Neural progenitor cell (in vitro differentiated cells): ENCODE measurements around the gene SEMA3G. TPM values are rescaled to one million over a fixed set of nuclear protein-coding genes. Genes with fewer than 3 reads are reported as not detected.

Source experiments
- DNase-seq: peaks from one replicate; pipeline ENCODE4 v3.0.0-alpha.2; 2016; ENCODE audit warnings: low spot score
- H2AFZ ChIP-seq: fragments of 200-600 bp; sonication (generic); replicated peaks from 2 replicates; pipeline ENCODE4 v1.6.1; 2016; ENCODE audit warnings: antibody characterized with exemption
- H3F3A ChIP-seq: fragments of 200-600 bp; sonication (generic); 2 replicates; pipeline ENCODE4 v1.6.1; 2016; ENCODE audit warnings: antibody characterized with exemption, low read depth
- H3K27ac ChIP-seq: fragments of 200-600 bp; sonication (generic); 2 replicates; pipeline ENCODE4 v1.5.1; 2016; ENCODE audit warnings: mild to moderate bottlenecking
- H3K27me3 ChIP-seq: fragments of 200-600 bp; sonication (generic); 2 replicates; pipeline ENCODE4 v1.6.1; 2016; ENCODE audit warnings: mild to moderate bottlenecking, moderate library complexity
- H3K36me3 ChIP-seq: fragments of 200-600 bp; sonication (generic); 2 replicates; pipeline ENCODE4 v1.5.1; 2016
- H3K4me1 ChIP-seq: fragments of 200-600 bp; sonication (generic); 2 replicates; pipeline ENCODE4 v1.6.1; 2016; ENCODE audit warnings: mixed run types
- H3K4me2 ChIP-seq: fragments of 200-600 bp; sonication (generic); 2 replicates; pipeline ENCODE4 v1.6.1; 2016
- H3K4me3 ChIP-seq: fragments of 200-600 bp; sonication (generic); 2 replicates; pipeline ENCODE4 v1.5.1; 2016
- H3K79me2 ChIP-seq: fragments of 200-600 bp; sonication (generic); 2 replicates; pipeline ENCODE4 v1.6.1; 2016; ENCODE audit warnings: low read depth
- H3K9ac ChIP-seq: fragments of 200-600 bp; sonication (generic); 2 replicates; pipeline ENCODE4 v1.6.1; 2016
- H3K9me3 ChIP-seq: fragments of 200-600 bp; sonication (generic); 2 replicates; pipeline ENCODE4 v1.5.1; 2016; ENCODE audit warnings: low read depth
- H4K20me1 ChIP-seq: fragments of 200-600 bp; sonication (generic); 2 replicates; pipeline ENCODE4 v1.6.1; 2016; ENCODE audit warnings: low read depth
- H3K27ac Mint-ChIP-seq: 3 replicates; pipeline ENCODE4 v1.8.0; 2021; ENCODE audit warnings: mixed read lengths
- H3K27me3 Mint-ChIP-seq: 2 replicates; pipeline ENCODE4 v1.8.0; 2022; ENCODE audit warnings: low read depth, mild to moderate bottlenecking, inconsistent platforms, moderate library complexity, mixed read lengths; ENCODE audit not compliant: insufficient read depth
- H3K36me3 Mint-ChIP-seq: 3 replicates; pipeline ENCODE4 v1.8.0; 2021; ENCODE audit warnings: mixed read lengths
- H3K4me1 Mint-ChIP-seq: 3 replicates; pipeline ENCODE4 v1.8.0; 2021; ENCODE audit warnings: mixed read lengths
- H3K4me3 Mint-ChIP-seq: 3 replicates; pipeline ENCODE4 v1.8.0; 2021; ENCODE audit warnings: mild to moderate bottlenecking, moderate library complexity, mixed read lengths
- H3K9me3 Mint-ChIP-seq: 3 replicates; pipeline ENCODE4 v1.8.0; 2020; ENCODE audit warnings: mixed read lengths
- EZH2 ChIP-seq: fragments of 200-600 bp; sonication (generic); IDR thresholded peaks from 2 replicates; pipeline ENCODE4 v1.6.1; 2017; ENCODE audit warnings: antibody characterized with exemption, mild to moderate bottlenecking, moderate library complexity
- EZH2phosphoT487 ChIP-seq: fragments of 200-600 bp; sonication (generic); IDR thresholded peaks from 2 replicates; pipeline ENCODE4 v1.6.1; 2017; ENCODE audit warnings: antibody characterized with exemption
- total RNA-seq: library from RNA; depleted of rRNA; stranded (reverse); fragments of >200 nt; gene quantifications from 2 replicates; pipeline ENCODE4 v1.2.3, GENCODE V29; 2015; ENCODE audit warnings: low replicate concordance
- TF ChIP-seq, protein P1 (sequence below): fragments of 200-600 bp; sonication (generic); IDR thresholded peaks from 2 replicates; pipeline ENCODE4 v1.5.1; 2017; ENCODE audit warnings: antibody characterized with exemption, mild to moderate bottlenecking

SEMA3G gene
- total RNA-seq, 1 donor from 2014 or later, result 0.79 TPM

DNA sequence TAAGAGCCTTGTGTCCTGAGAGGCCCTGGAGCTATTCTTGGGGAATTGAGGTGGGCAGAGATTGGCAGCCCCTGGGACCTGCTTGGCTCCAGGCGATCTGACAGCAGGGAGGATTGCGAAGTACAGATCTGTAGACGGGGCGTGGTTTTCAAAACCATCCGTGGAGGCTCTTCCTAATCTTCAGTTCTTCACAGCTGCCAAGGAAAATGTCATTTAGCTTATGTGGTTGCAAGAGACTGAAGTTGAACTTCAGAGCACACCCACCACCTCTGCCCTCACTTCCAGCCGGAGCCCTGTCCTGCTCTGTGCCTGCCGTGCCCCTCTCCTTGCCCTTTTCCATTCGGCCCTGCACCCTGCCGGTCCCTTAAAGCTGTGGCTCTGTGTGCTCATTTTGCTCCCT, 23.4 kb upstream of the SEMA3G start:
- Histone ChIP-seq H3K9me3 (no peaks in the 10 kb centered on the region), H3K4me2 (no peak overlapping the region), H2AFZ (no peak overlapping the region), H3K4me1 (no peaks in the 10 kb centered on the region), H3K4me3 (no peak overlapping the region), H3K27me3 (no peaks in the 10 kb centered on the region), H3K79me2 (peaks cover 57% of the 10 kb centered on the region), H3F3A (peaks cover 14% of the 10 kb centered on the region), H3K9ac (no peak overlapping the region), H3K27ac (no peak overlapping the region), H3K36me3 (peaks cover 3% of the 10 kb centered on the region), H4K20me1 (peaks cover 79% of the 10 kb centered on the region)
- peaks cover 12% of the 10 kb centered on the region for H3K4me1 Mint-ChIP-seq
- no peaks in the 10 kb centered on the region for H3K9me3 Mint-ChIP-seq
- H3K36me3 Mint-ChIP-seq, result peaks cover 22% of the 10 kb centered on the region
- TF ChIP-seq EZH2phosphoT487 (no peak), EZH2 (no peak)
- TF ChIP-seq, protein P1, sequence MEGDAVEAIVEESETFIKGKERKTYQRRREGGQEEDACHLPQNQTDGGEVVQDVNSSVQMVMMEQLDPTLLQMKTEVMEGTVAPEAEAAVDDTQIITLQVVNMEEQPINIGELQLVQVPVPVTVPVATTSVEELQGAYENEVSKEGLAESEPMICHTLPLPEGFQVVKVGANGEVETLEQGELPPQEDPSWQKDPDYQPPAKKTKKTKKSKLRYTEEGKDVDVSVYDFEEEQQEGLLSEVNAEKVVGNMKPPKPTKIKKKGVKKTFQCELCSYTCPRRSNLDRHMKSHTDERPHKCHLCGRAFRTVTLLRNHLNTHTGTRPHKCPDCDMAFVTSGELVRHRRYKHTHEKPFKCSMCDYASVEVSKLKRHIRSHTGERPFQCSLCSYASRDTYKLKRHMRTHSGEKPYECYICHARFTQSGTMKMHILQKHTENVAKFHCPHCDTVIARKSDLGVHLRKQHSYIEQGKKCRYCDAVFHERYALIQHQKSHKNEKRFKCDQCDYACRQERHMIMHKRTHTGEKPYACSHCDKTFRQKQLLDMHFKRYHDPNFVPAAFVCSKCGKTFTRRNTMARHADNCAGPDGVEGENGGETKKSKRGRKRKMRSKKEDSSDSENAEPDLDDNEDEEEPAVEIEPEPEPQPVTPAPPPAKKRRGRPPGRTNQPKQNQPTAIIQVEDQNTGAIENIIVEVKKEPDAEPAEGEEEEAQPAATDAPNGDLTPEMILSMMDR, result no peak
- peaks cover 2% of the 10 kb centered on the region for H3K27me3 Mint-ChIP-seq
- H3K4me3 Mint-ChIP-seq, result no peak overlapping the region
- H3K27ac Mint-ChIP-seq, result no peak overlapping the region
- no peak for DNase-seq

DNA sequence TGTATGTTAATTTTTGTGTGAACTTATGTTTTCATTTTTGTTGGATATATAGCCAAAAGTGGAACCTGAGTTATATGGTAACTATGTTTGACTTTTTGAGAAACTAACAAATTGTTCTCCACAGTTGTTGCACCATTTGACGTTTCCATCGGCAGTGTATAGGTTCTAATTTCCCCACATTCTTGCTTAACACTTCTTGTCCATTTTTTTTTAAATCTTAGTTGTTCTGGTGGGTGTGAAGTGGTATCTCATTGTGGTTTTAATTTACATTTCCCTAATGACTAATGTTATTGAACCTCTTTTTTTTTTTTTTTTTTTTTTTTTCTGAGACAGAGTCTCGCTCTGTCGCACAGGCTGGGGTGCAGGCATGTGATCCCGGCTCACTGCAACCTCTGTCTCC, 18.5 kb upstream of the SEMA3G start:
- TF ChIP-seq EZH2 (no peak), EZH2phosphoT487 (no peak)
- TF ChIP-seq, protein P1, result no peak
- Histone ChIP-seq H3K79me2 (peaks cover 93% of the 10 kb centered on the region), H3K36me3 (peaks cover 23% of the 10 kb centered on the region)

DNA sequence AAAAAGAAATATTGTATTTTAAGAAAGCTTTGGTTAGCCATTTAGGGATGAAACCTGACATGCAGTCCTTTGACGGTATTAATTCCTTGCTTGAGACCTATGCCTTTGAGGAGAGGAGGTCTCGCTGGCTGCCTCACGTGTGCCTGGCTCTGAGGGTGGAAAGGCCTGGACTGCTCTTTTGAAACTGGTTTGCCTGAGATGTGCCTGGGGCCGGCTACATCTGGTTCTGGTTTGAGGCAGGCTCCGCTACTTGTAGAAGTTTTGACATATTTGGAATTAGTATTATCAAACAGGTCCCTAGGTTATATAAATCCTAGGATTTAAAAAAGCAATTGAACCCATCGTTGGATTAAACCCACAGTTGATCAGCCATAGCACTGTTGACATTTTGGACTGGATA, 17.0 kb upstream of the SEMA3G start:
- H3K9ac ChIP-seq, result no peak overlapping the region
- H3K27ac Mint-ChIP-seq, result no peak overlapping the region
- no peak overlapping the region for H3K4me2 ChIP-seq
- H3K4me1 ChIP-seq, result peaks cover 11% of the 10 kb centered on the region
- no peak overlapping the region for H3K4me3 Mint-ChIP-seq
- H3K9me3 ChIP-seq, result no peaks in the 10 kb centered on the region
- H3F3A ChIP-seq, result peaks cover 19% of the 10 kb centered on the region
- H3K4me3 ChIP-seq, result no peak overlapping the region
- H3K27me3 ChIP-seq, result no peaks in the 10 kb centered on the region
- peaks cover 2% of the 10 kb centered on the region for H3K27me3 Mint-ChIP-seq
- no peak for DNase-seq
- no peaks in the 10 kb centered on the region for H3K9me3 Mint-ChIP-seq
- peaks cover 95% of the 10 kb centered on the region for H3K79me2 ChIP-seq
- peaks cover 30% of the 10 kb centered on the region for H3K36me3 ChIP-seq
- no peak overlapping the region for H2AFZ ChIP-seq
- peaks cover 76% of the 10 kb centered on the region for H4K20me1 ChIP-seq
- no peak overlapping the region for H3K27ac ChIP-seq
- TF ChIP-seq EZH2 (no peak), EZH2phosphoT487 (no peak)
- TF ChIP-seq, protein P1, result no peak
- H3K36me3 Mint-ChIP-seq, result peaks cover 34% of the 10 kb centered on the region
- H3K4me1 Mint-ChIP-seq, result peaks cover 11% of the 10 kb centered on the region

More for the DNA sequence above, 18.5 kb upstream of the SEMA3G start:
- Histone ChIP-seq H3K4me3 (no peak overlapping the region), H3K4me2 (no peak overlapping the region), H3K9ac (no peak overlapping the region), H3K9me3 (no peaks in the 10 kb centered on the region), H2AFZ (no peak overlapping the region), H4K20me1 (peaks cover 75% of the 10 kb centered on the region), H3F3A (peaks cover 14% of the 10 kb centered on the region), H3K27ac (no peak overlapping the region), H3K27me3 (no peaks in the 10 kb centered on the region), H3K4me1 (no peaks in the 10 kb centered on the region)
- peaks cover 3% of the 10 kb centered on the region for H3K4me1 Mint-ChIP-seq
- H3K9me3 Mint-ChIP-seq, result no peaks in the 10 kb centered on the region
- no peak for DNase-seq
- no peak overlapping the region for H3K27ac Mint-ChIP-seq
- peaks cover 2% of the 10 kb centered on the region for H3K27me3 Mint-ChIP-seq
- peaks cover 28% of the 10 kb centered on the region for H3K36me3 Mint-ChIP-seq
- no peak overlapping the region for H3K4me3 Mint-ChIP-seq
